Natural killer cell (primary cell): ENCODE results near the gene TIGD6. TPM values are rescaled to one million over a fixed set of nuclear protein-coding genes. Genes with fewer than 3 reads are reported as not detected.

Experiments used
- ATAC-seq, 3 donors: fragments of 150-1000 bp in 2 of 3; fragments of 200-7000 bp in 1 of 3; cut with Tn5 transposase; 1 replicate in 1 of 3; 2 replicates in 2 of 3; pipeline ENCODE4 v1.10.0; 2021; ENCODE audit warnings: mild to moderate bottlenecking in 2 of 3, moderate library complexity in 2 of 3
- DNase-seq, 2 donors: peaks; one replicate each; pipeline versions ENCODE4 v3.0.0 to v3.0.0-alpha.2; 2013 to 2021; ENCODE audit warnings: mixed read lengths in 1 of 2
- H3K27ac ChIP-seq: one replicate; pipeline ENCODE4 v1.5.1; 2013; ENCODE audit warnings: mild to moderate bottlenecking, low read length
- H3K27me3 ChIP-seq: one replicate; pipeline ENCODE4 v1.6.1; 2013; ENCODE audit warnings: low read length; ENCODE audit not compliant: control insufficient read depth, insufficient read depth
- H3K36me3 ChIP-seq: one replicate; pipeline ENCODE4 v1.6.1; 2013; ENCODE audit warnings: low read length; ENCODE audit not compliant: control insufficient read depth, insufficient read depth
- H3K4me1 ChIP-seq: one replicate; pipeline ENCODE4 v1.6.1; 2013; ENCODE audit warnings: low read length; ENCODE audit not compliant: control insufficient read depth, insufficient read depth
- H3K4me3 ChIP-seq: one replicate; pipeline ENCODE4 v1.5.1; 2013; ENCODE audit warnings: low read length
- H3K9me3 ChIP-seq: one replicate; pipeline ENCODE4 v1.6.1; 2013; ENCODE audit warnings: low read length; ENCODE audit not compliant: control insufficient read depth, insufficient read depth
- H3K27ac Mint-ChIP-seq, 2 donors: one replicate each; pipeline ENCODE4 v1.8.0; 2022; ENCODE audit warnings: mild to moderate bottlenecking in 2 of 2, mixed read lengths in 2 of 2, moderate library complexity in 1 of 2
- H3K27me3 Mint-ChIP-seq, 2 donors: one replicate each; pipeline ENCODE4 v1.8.0; 2022; ENCODE audit warnings: low read depth in 2 of 2, mixed read lengths in 2 of 2
- H3K36me3 Mint-ChIP-seq: one replicate; pipeline ENCODE4 v1.8.0; 2022; ENCODE audit warnings: mixed read lengths
- H3K4me1 Mint-ChIP-seq, 2 donors: one replicate each; pipeline ENCODE4 v1.8.0; 2022; ENCODE audit warnings: mixed read lengths in 2 of 2
- H3K4me3 Mint-ChIP-seq: one replicate; pipeline ENCODE4 v1.8.0; 2022; ENCODE audit warnings: mild to moderate bottlenecking, moderate library complexity, mixed read lengths
- H3K9me3 Mint-ChIP-seq, 2 donors: one replicate each; pipeline ENCODE4 v1.8.0; 2022; ENCODE audit warnings: mixed read lengths in 2 of 2
- WGBS: methylation state at CpG from one replicate; pipeline ENCODE4 v1.1.7; 2013; ENCODE audit warnings: missing lambda C conversion rate; ENCODE audit not compliant: insufficient coverage; 5-methylcytosine and 5-hydroxymethylcytosine counted together
- intact Hi-C: fragments of 100-400 bp; cut with micrococcal nuclease; formaldehyde crosslinking; loops from one replicate; pipeline ENCODE4 v1.14.2; 2022
- total RNA-seq, 4 donors: library from RNA; stranded (reverse); fragments of 120-200 nt in 1 of 4; gene quantifications; one replicate each; pipeline versions ENCODE4 v1.2.3 to v1.2.4, GENCODE V29; 2013 to 2022
- TF ChIP-seq, protein P1 (sequence below): fragments of 200-600 bp; IDR thresholded peaks from one replicate; pipeline ENCODE4 v1.8.0; 2022; ENCODE audit warnings: antibody characterized with exemption

Gene TIGD6
- total RNA-seq, 3 donors from 2014 or later (not counting 1 experiment from before 2014, with no cell fraction given): 1.8 to 3.9 (median 2.5) TPM

DNA sequence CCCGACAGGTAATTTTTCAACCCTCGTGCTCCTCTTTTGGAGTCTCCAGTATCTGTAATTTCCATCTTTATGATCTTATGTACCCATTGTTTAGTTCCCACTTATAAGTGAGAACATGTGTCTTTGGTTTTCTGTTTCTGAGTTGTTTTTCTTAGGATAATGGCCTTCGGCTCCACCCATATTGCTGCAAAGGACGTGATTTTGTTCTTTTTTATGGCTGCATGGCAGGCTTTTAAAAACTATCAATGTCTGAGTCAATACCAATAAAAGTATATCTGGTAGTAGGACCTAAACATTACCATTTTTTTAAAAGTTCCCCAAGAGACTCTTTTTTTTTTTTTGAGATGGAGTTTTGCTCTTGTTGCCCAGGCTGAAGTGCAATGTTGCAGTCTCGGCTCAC, 43.8 kb downstream of the TIGD6 start:
- DNase-seq (no peak), ATAC-seq (no peak)
- no peak overlapping the region for H3K4me3 Mint-ChIP-seq
- TF ChIP-seq, protein P1, sequence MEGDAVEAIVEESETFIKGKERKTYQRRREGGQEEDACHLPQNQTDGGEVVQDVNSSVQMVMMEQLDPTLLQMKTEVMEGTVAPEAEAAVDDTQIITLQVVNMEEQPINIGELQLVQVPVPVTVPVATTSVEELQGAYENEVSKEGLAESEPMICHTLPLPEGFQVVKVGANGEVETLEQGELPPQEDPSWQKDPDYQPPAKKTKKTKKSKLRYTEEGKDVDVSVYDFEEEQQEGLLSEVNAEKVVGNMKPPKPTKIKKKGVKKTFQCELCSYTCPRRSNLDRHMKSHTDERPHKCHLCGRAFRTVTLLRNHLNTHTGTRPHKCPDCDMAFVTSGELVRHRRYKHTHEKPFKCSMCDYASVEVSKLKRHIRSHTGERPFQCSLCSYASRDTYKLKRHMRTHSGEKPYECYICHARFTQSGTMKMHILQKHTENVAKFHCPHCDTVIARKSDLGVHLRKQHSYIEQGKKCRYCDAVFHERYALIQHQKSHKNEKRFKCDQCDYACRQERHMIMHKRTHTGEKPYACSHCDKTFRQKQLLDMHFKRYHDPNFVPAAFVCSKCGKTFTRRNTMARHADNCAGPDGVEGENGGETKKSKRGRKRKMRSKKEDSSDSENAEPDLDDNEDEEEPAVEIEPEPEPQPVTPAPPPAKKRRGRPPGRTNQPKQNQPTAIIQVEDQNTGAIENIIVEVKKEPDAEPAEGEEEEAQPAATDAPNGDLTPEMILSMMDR: no peak
- Histone ChIP-seq H3K36me3 (no peaks in the 10 kb centered on the region), H3K27ac (no peak overlapping the region), H3K4me1 (peaks cover 17% of the 10 kb centered on the region), H3K27me3 (no peaks in the 10 kb centered on the region), H3K9me3 (no peaks in the 10 kb centered on the region), H3K4me3 (no peak overlapping the region)
- H3K27ac Mint-ChIP-seq: no peak overlapping the region
- intact Hi-C loops: no loop called here
- H3K27me3 Mint-ChIP-seq: peaks cover 0 to 3% of the 10 kb centered on the region in 2 donors
- H3K9me3 Mint-ChIP-seq: no peaks in the 10 kb centered on the region
- H3K4me1 Mint-ChIP-seq: peaks cover 22 to 25% of the 10 kb centered on the region in 2 donors
- no peaks in the 10 kb centered on the region for H3K36me3 Mint-ChIP-seq
- WGBS: 72% methylated on average over 5 of the region's 5 CpGs

GRCh38 chr5:149954798-149955197, 45.7 kb downstream of the TIGD6 start:
- Mint-ChIP-seq H3K27me3 (peaks cover 5 to 9% of the 10 kb centered on the region in 2 donors), H3K36me3 (no peaks in the 10 kb centered on the region), H3K9me3 (no peaks in the 10 kb centered on the region), H3K4me3 (no peak overlapping the region), H3K27ac (no peak overlapping the region), H3K4me1 (peaks cover 7 to 10% of the 10 kb centered on the region in 2 donors)
- Histone ChIP-seq H3K9me3 (no peaks in the 10 kb centered on the region), H3K36me3 (no peaks in the 10 kb centered on the region), H3K27ac (no peak overlapping the region), H3K27me3 (no peaks in the 10 kb centered on the region), H3K4me1 (peaks cover 4% of the 10 kb centered on the region), H3K4me3 (no peak overlapping the region)
- 81% methylated on average over 6 of the region's 6 CpGs for WGBS
- intact Hi-C loops: no loop called here
- DNase-seq (no peak), ATAC-seq (no peak)
- TF ChIP-seq, protein P1: no peak

DNA sequence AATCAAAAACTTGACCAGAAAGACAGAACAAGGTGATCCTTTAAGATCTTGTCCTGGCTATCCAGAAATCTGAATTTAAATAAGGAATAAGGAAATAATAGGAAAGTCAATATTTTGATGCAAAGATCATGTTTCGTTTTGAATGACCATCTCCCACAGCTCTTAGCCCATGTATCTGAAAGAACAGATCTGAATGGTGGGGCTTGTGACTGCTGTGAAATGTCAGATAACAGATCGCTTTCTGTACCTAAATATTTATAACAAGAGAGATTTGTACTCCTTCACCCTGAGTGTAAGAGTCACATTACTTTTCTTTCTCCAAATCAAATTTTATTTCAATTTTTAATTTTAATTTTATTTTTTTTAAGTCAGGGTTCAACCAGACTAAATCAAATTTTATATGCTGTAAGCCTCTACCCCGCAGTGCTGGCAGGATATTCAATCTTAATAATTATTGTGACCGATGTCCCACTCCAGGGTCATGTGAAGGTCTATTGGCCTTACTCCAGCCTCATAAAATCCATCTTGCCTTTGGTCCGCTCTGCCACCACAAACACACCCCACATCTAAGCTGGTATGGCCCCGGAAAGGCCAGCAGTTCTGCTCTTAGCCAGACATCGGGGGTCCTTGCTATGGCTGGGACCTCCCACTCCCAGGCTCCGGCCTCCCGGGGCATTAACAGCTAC, 46.9 kb downstream of the TIGD6 start:
- Histone ChIP-seq H3K9me3 (no peaks in the 10 kb centered on the region), H3K4me3 (no peak overlapping the region), H3K4me1 (no peaks in the 10 kb centered on the region), H3K27ac (no peak overlapping the region), H3K27me3 (no peaks in the 10 kb centered on the region), H3K36me3 (no peaks in the 10 kb centered on the region)
- peaks cover 13 to 20% of the 10 kb centered on the region in 2 donors for H3K27me3 Mint-ChIP-seq
- H3K9me3 Mint-ChIP-seq: no peaks in the 10 kb centered on the region
- TF ChIP-seq, protein P1: no peak
- no peaks in the 10 kb centered on the region for H3K4me1 Mint-ChIP-seq
- no peak overlapping the region for H3K27ac Mint-ChIP-seq
- DNase-seq (no peak), ATAC-seq (no peak)
- 95% methylated on average over 7 of the region's 9 CpGs for WGBS
- intact Hi-C loops: no loop called here
- no peak overlapping the region for H3K4me3 Mint-ChIP-seq
- H3K36me3 Mint-ChIP-seq: no peaks in the 10 kb centered on the region
